Psoas muscle (tissue), 8 donors: ENCODE data around the gene TUBA3D. TPM values are rescaled to one million over a fixed set of nuclear protein-coding genes. Genes with fewer than 3 reads are reported as not detected.
"Not testable (repeated sequence)": the region's sequence is repeated elsewhere in the genome, so short reads cannot be mapped to it uniquely, and the experiment has no call there.

Source experiments
- ATAC-seq, 4 donors: fragments of 200-7000 bp; cut with Tn5 transposase; one replicate each; pipeline ENCODE4 v1.9.1; 2020; ENCODE audit warnings: moderate library complexity in 3 of 4, mild to moderate bottlenecking in 2 of 4
- DNase-seq, 2 donors: peaks; one replicate each; pipeline ENCODE4 v3.0.0-alpha.2; 2020
- H3K27ac ChIP-seq: fragments of 200-600 bp; one replicate; pipeline ENCODE4 v1.8.0; 2022
- H3K27me3 ChIP-seq, 3 donors: fragments of 200-600 bp in 1 of 3; one replicate each; pipeline versions ENCODE4 v1.6.1 to v1.8.0; 2013 to 2022; ENCODE audit warnings: low read length in 2 of 3, mild to moderate bottlenecking in 2 of 3, moderate library complexity in 1 of 3; ENCODE audit not compliant: insufficient read depth in 3 of 3
- H3K36me3 ChIP-seq, 2 donors: fragments of 200-600 bp in 1 of 2; one replicate each; pipeline versions ENCODE4 v1.6.1 to v1.8.0; 2013 to 2022; ENCODE audit warnings: low read depth in 1 of 2, mild to moderate bottlenecking in 1 of 2, moderate library complexity in 1 of 2; ENCODE audit not compliant: insufficient read depth in 1 of 2
- H3K4me1 ChIP-seq: fragments of 200-600 bp; one replicate; pipeline ENCODE4 v1.8.0; 2022
- H3K4me3 ChIP-seq: fragments of 200-600 bp; one replicate; pipeline ENCODE4 v1.8.0; 2022; ENCODE audit warnings: mild to moderate bottlenecking
- H3K9me3 ChIP-seq: fragments of 200-600 bp; one replicate; pipeline ENCODE4 v1.8.0; 2022
- WGBS, 3 donors: extraction: QIAGEN DNeasy Blood & Tissue Kit; methylation state at CpG; one replicate each; pipeline versions ENCODE4 v1.1.6 to v1.1.7; 2013; 5-methylcytosine and 5-hydroxymethylcytosine counted together
- intact Hi-C, 2 donors: fragments of 100-400 bp; cut with DNase I; formaldehyde crosslinking; loops; one replicate each; pipeline versions ENCODE4 v1.11.0 to v1.14.2; 2022
- polyA plus RNA-seq, 3 donors: library from polyadenylated mRNA; stranded (reverse); fragments of 200-250 nt; gene quantifications; one replicate each; pipeline ENCODE4 v1.2.3, GENCODE V29; 2013
- total RNA-seq, 4 donors: library from RNA; stranded (reverse); fragmentation: NEBNext Ultra II Directional in 2 of 4; extraction: Animal tissue kit (Norgen Biotek cat#: 25700) in 2 of 4; gene quantifications; one replicate each; pipeline versions ENCODE4 v1.2.1 to v1.2.4, GENCODE V29; 2021 to 2023
- TF ChIP-seq, protein P1 (sequence below): fragments of 200-600 bp; IDR thresholded peaks from one replicate; pipeline ENCODE4 v1.8.0; 2022; ENCODE audit warnings: antibody characterized with exemption
- donor health status: healthy with polysubstance abuse.
- donor health status: DM: no; HTN: no; CAD: no; lungs with moderate emphysema.
- donor health status: Bipolar disorder and iron deficiency.
- donor health status: healthy.
- donor health status: DM: yes; HTN: yes; CAD: no.
- donor health status: DM: no; HTN: no; CAD: no.
- donor health status: DM: no; HTN: no; CAD: no.
- donor health status: DM: yes; HTN: yes; CAD: no.

The TUBA3D gene
- total and polyA plus RNA-seq, 7 donors: 0.13 to 0.75 (median 0.23) TPM; not detected in 4

DNA sequence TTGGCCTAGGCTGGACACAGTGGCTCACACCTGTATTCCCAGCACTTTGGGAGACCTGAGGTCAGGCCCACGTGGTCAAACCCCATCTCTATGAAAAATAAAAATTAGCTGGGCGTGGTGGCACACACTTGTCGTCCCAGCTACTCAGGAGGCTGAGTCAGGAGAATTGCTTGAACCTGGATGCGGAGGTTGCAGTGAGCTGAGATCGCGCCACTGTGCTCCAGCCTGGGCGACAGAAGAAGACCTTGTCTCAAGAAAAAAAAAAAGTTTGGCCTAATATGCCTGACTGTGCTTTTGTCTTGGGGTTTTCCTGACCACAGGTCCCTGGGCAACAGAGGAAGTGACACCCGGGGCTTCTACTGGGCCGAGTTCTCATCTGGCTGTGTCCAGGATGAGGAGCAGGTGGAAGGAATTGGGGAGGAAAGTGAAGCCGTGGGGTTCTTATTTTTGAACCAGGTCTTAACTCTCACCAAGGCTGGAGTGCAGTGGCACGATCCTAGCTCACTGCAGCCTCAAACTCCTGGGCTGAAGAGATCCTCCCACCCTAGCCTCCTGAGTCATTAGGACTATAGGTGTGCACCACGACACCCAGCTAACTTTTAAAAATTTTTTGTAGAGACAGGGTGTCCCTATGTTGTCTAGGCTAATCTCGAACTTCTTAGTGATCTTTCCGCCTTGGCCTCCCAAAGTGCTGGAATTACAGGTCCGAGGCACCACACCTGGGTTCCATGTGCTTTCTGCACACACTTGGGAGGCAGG is 38.7 kb downstream of the TUBA3D start:
- H3K36me3 ChIP-seq: peaks cover 2 to 34% of the 10 kb centered on the region in 2 donors
- H3K9me3 ChIP-seq, H3K27ac ChIP-seq, H3K27me3 ChIP-seq, ATAC-seq, H3K4me3 ChIP-seq, DNase-seq, intact Hi-C loops, H3K4me1 ChIP-seq: not testable (repeated sequence)
- 55 to 77% (median 75%) methylated on average over 13 to 15 of the region's 15 CpGs for WGBS, 3 donors

DNA sequence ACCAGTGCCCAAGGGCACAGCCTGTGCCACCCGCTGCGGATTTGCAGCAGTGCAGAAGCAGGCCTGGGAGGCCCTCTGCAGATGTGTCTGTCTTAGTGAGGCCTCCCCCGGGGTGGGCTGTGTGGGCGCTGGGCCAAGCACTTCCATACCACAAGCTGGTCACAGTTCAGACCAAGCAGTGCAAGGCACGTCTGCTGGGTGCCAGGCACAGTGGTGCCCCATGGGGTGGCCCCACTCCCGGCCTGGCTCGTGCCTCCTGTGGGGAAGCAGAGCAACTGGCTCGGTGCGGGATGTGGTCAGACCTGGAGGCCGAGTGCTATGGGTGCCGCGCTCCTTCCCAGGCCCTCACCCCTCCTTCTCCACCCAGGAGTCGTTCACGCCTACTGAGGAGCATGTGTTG is 39.3 kb downstream of the TUBA3D start:
- ATAC-seq, H3K27ac ChIP-seq, H3K27me3 ChIP-seq, intact Hi-C loops, H3K4me1 ChIP-seq, H3K9me3 ChIP-seq, DNase-seq, H3K4me3 ChIP-seq: not testable (repeated sequence)
- H3K36me3 ChIP-seq: peaks cover 2 to 30% of the 10 kb centered on the region in 2 donors
- 87 to 94% (median 92%) methylated on average over 10 to 14 of the region's 14 CpGs for WGBS, 3 donors

DNA sequence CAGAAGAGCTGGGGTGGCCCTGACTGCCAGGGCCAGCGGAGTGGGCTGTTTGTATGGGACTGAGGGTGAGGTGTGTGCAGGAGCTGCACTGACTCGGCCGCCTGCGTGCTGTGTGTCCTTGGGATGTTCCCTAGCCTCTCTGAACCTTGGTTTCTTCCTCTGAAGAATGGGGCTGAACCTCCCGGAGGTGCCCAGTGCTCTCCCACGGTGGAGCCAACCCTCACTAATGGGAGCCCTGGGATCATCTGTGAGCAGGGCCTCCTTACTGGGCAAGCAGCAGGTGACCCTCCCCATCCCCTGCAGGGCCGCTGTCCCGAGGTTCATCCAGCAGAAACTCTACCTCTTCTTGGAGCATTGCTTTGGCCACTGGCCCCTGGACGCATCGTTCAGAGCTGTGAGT is 40.1 kb downstream of the TUBA3D start:
- TF ChIP-seq, protein P1, sequence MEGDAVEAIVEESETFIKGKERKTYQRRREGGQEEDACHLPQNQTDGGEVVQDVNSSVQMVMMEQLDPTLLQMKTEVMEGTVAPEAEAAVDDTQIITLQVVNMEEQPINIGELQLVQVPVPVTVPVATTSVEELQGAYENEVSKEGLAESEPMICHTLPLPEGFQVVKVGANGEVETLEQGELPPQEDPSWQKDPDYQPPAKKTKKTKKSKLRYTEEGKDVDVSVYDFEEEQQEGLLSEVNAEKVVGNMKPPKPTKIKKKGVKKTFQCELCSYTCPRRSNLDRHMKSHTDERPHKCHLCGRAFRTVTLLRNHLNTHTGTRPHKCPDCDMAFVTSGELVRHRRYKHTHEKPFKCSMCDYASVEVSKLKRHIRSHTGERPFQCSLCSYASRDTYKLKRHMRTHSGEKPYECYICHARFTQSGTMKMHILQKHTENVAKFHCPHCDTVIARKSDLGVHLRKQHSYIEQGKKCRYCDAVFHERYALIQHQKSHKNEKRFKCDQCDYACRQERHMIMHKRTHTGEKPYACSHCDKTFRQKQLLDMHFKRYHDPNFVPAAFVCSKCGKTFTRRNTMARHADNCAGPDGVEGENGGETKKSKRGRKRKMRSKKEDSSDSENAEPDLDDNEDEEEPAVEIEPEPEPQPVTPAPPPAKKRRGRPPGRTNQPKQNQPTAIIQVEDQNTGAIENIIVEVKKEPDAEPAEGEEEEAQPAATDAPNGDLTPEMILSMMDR: no peak
- DNase-seq: no peak
- Histone ChIP-seq H3K27ac (no peak overlapping the region), H3K4me1 (no peaks in the 10 kb centered on the region), H3K4me3 (no peak overlapping the region), H3K36me3 (peaks cover 6 to 36% of the 10 kb centered on the region in 2 donors), H3K9me3 (no peaks in the 10 kb centered on the region), H3K27me3 (no peaks in the 10 kb centered on the region)
- ATAC-seq: peak in 2 of 4 donors; percentile 7 to 23
- intact Hi-C loops: no loop called here
- WGBS, 3 donors: 51 to 64% (median 59%) methylated on average over 9 to 10 of the region's 10 CpGs

DNA sequence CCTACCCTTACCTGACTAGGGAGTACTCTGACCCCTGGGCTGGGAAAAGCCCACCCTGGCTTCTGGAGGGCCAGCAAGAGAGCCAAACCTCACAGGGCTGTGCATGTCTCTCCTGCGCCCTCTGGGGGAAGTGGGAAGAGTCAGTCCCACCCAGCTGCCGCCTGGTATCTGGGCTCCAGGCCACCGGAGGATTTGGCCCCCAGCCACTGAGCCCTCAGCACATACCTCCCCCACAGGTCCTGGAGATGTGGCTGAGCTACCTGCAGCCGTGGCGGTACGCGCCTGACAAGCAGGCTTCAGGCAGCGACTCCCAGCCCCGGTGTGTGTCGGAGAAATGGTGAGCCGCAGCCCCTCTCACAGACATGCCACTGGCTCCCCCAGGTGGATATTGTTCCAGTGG is 40.7 kb downstream of the TUBA3D start:
- WGBS, 3 donors: 60 to 68% (median 68%) methylated on average over 7 to 11 of the region's 11 CpGs
- H3K4me1 ChIP-seq, H3K9me3 ChIP-seq, H3K27me3 ChIP-seq, intact Hi-C loops, H3K27ac ChIP-seq, H3K4me3 ChIP-seq: not testable (repeated sequence)
- TF ChIP-seq, protein P1: peak; percentile 12
- DNase-seq (peak in 1 of 2 donors; percentile 54), ATAC-seq (peak; percentile 38 to 71 (median 64))
- peaks cover 6 to 36% of the 10 kb centered on the region in 2 donors for H3K36me3 ChIP-seq

DNA sequence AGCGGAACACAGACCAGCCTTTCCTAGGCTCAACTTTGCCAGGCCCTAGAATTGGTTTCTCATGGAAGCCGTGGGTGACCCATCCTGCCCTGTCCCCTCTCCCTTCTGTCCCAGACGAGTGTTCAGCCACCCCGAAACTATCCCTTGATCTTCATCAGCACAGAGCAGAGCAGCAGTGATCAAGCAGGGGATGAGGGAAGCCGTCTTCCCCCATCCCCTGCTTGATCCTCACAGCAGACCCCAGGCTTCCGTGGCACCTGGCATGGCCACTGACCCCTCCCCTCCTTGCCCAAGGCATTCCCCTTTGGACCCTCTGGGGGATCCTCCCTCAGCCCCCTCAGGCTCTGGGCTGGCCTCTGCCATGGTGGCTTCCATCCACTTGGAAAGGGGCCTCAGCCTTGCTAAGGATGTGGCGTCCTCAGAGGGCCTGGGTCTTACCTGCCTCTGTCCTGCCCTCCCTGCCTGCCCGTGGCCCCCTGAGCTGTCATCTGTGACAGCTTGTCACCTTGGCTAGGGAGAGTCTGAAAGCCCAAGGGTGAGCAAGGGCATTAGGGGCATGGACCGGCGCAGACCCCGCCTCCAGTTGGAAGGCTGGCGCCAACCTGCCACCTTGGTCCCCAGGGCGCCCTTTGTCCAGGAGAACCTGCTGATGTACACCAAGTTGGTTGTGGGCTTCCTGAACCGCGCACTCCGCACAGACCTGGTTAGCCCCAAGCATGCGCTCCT is 41.4 kb downstream of the TUBA3D start:
- ATAC-seq: no peak
- Histone ChIP-seq H3K27ac (no peak overlapping the region), H3K27me3 (no peaks in the 10 kb centered on the region), H3K36me3 (peaks cover 6 to 36% of the 10 kb centered on the region in 2 donors), H3K4me1 (no peaks in the 10 kb centered on the region), H3K9me3 (no peaks in the 10 kb centered on the region), H3K4me3 (no peak overlapping the region)
- intact Hi-C loops: no loop called here
- 96 to 97% (median 96%) methylated on average over 17 of the region's 17 CpGs for WGBS, 3 donors
- DNase-seq: no peak
- TF ChIP-seq, protein P1: no peak

DNA sequence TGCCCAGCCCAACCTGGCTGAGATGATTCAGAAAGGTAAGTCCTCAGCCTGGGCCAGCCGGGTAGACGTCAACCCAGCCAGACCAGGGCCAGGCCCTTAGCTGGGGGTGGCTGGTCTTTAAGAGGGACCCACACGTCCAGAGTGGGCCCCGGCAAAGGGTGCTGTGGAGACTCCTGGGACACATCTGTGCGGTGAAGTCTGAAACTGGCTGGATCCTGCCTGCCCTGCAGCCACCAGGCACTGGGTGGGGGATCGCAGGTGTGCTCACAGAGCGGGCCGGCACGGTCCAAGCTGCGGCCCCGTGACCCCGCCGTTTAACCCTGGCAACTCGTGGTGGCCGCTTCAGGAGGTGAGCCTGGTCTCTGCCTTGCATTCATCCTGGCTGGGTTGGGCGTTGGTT is 41.9 kb downstream of the TUBA3D start:
- H3K4me3 ChIP-seq, ATAC-seq, H3K9me3 ChIP-seq, H3K27ac ChIP-seq, H3K4me1 ChIP-seq, H3K27me3 ChIP-seq, intact Hi-C loops: not testable (repeated sequence)
- DNase-seq: peak in 1 of 2 donors; percentile 46
- 83 to 89% (median 87%) methylated on average over 12 to 16 of the region's 16 CpGs for WGBS, 3 donors
- peaks cover 6 to 36% of the 10 kb centered on the region in 2 donors for H3K36me3 ChIP-seq

DNA sequence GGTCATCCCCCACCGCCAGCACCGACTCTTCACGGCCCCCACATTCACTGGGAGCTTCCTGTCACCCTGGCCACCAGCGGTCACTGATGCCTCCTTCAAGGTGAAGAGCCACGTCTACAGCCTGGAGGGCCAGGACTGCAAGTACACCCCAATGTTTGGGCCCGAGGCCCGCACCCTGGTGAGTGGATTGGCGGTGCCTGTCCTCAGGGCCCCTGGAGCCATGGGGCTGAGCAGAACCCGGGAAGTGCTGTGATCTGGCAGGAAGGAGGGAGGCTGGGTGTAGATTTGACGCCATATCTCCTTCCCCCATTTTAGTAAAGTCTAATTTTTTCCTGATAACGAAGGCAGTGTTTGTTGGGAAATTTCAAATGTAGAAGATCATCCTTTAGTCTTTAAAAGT is 42.6 kb downstream of the TUBA3D start:
- intact Hi-C loops, H3K27me3 ChIP-seq, H3K4me1 ChIP-seq, H3K27ac ChIP-seq, H3K4me3 ChIP-seq, ATAC-seq, H3K9me3 ChIP-seq, DNase-seq: not testable (repeated sequence)
- H3K36me3 ChIP-seq: peaks cover 6 to 36% of the 10 kb centered on the region in 2 donors
- WGBS, 3 donors: 91 to 96% (median 92%) methylated on average over 5 to 9 of the region's 11 CpGs
